ENCODE data around the gene SKAP2. TPM values are rescaled to one million over a fixed set of nuclear protein-coding genes. Genes with fewer than 3 reads are reported as not detected.

Gene SKAP2
- total and polyA plus RNA-seq, 10 of the 15 experiments (the other 5 are each of a cell fraction or from before 2014, with no cell fraction given): 10.9 to 40.6 (median 23.5) TPM

DNA sequence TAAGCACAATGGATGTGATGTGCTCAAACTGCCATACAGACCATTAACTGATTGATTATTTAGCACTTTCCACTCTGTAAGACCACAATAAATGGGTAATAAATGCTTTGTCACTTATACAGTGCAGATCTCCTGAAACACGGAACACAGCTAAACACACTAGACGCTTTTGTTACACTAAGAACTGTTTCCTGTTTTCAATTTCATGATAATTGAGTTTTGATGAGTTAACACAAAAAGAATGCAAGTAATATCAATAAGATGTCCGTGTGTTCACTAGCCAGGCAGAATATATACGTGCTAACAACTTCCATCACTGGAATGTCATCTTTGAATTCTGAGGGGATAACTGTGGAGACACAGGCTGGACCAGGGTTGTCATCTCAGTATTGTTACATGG is 178.8 kb downstream of the SKAP2 start:
- no peaks in the 10 kb centered on the region for H3K36me3 ChIP-seq (ENCODE audit: control insufficient read depth in 2 of 2, insufficient read depth in 2 of 2, low read length in 1 of 2)
- H3K9me3 ChIP-seq (replicated peaks; ENCODE audit: control insufficient read depth, insufficient read depth, low read length): no peaks in the 10 kb centered on the region
- FAIRE-seq: no peak
- no peak overlapping the region for H2AFZ ChIP-seq (ENCODE audit: control insufficient read depth, low read depth, low read length)
- POLR2A ChIA-PET: no interaction called here
- H3K9ac ChIP-seq (ENCODE audit: control insufficient read depth, insufficient read depth, low read length): no peak overlapping the region
- RAD21 ChIA-PET (ENCODE audit: unreplicated experiment): no interaction called here
- SMC1A ChIA-PET (ENCODE audit: uncharacterized antibody, unreplicated experiment): interaction anchor here (0.6 kb wide), 1 partner anchor 434 kb away, joined by 3 read pairs; no protein-coding TSS in a partner anchor
- peaks cover 14% of the 10 kb centered on the region; the same call in 1 of the 2 replicates for H3K4me1 ChIP-seq (ENCODE audit: control insufficient read depth, insufficient read depth, low read length)
- in situ Hi-C loops (cut with MboI) (no loop called here), intact Hi-C loops (cut with micrococcal nuclease; ENCODE audit: unreplicated experiment) (loop anchor here (2.0 kb wide), 1 partner anchor 475 kb away; no protein-coding TSS in a partner anchor)
- H3K27me3 ChIP-seq (replicated peaks in 1 of 2; ENCODE audit: control insufficient read depth in 2 of 2, insufficient read depth in 2 of 2, low read length in 1 of 2): no peaks in the 10 kb centered on the region
- CTCF ChIA-PET: no interaction called here
- H3K79me2 ChIP-seq (ENCODE audit: control insufficient read depth, insufficient read depth, low read length): no peaks in the 10 kb centered on the region
- BruUV-seq (replicated peaks): no TSS peak
- no peak overlapping the region for H3K4me3 ChIP-seq
- no peak for ATAC-seq
- DNase-seq (ENCODE audit: low read depth, low spot score): no peak
- 48% methylated on average over 4 of the region's 4 CpGs for WGBS (ENCODE audit: insufficient coverage, insufficient replicate concordance, low lambda C conversion rate, missing lambda C conversion rate)
- no peak overlapping the region for H3K4me2 ChIP-seq (ENCODE audit: control insufficient read depth, insufficient read depth)
- H4K20me1 ChIP-seq (ENCODE audit: control insufficient read depth, insufficient read depth): no peaks in the 10 kb centered on the region
- H3K27ac ChIP-seq (ENCODE audit: control insufficient read depth, insufficient read depth): no peak overlapping the region
- TF ChIP-seq FOXM1 (IDR thresholded peaks at IDR 0.05; ENCODE audit: low read depth, low read length) (no peak), CREB1 (IDR thresholded peaks at IDR 0.05; ENCODE audit: low read depth) (no peak), MYB (IDR thresholded peaks at IDR 0.05; ENCODE audit: borderline replicate concordance, low read depth, low read length) (no peak), MEF2A (IDR thresholded peaks at IDR 0.05; ENCODE audit: insufficient read depth, low read depth, low read length) (no peak), YY1 (IDR thresholded peaks at IDR 0.05; ENCODE audit: low read depth, low read length) (no peak), TCF12 (IDR thresholded peaks at IDR 0.05; ENCODE audit: low read depth, low read length) (no peak), KLF5 (IDR thresholded peaks at IDR 0.05; ENCODE audit: partially characterized antibody) (no peak), NFYA (IDR thresholded peaks at IDR 0.05; ENCODE audit: borderline replicate concordance, low read depth, low read length) (no peak), SREBF2 (IDR thresholded peaks at IDR 0.05; ENCODE audit: low read length) (no peak), HDAC6 (IDR thresholded peaks at IDR 0.05; ENCODE audit: unreplicated experiment) (no peak)
- TF ChIP-seq, protein P1, sequence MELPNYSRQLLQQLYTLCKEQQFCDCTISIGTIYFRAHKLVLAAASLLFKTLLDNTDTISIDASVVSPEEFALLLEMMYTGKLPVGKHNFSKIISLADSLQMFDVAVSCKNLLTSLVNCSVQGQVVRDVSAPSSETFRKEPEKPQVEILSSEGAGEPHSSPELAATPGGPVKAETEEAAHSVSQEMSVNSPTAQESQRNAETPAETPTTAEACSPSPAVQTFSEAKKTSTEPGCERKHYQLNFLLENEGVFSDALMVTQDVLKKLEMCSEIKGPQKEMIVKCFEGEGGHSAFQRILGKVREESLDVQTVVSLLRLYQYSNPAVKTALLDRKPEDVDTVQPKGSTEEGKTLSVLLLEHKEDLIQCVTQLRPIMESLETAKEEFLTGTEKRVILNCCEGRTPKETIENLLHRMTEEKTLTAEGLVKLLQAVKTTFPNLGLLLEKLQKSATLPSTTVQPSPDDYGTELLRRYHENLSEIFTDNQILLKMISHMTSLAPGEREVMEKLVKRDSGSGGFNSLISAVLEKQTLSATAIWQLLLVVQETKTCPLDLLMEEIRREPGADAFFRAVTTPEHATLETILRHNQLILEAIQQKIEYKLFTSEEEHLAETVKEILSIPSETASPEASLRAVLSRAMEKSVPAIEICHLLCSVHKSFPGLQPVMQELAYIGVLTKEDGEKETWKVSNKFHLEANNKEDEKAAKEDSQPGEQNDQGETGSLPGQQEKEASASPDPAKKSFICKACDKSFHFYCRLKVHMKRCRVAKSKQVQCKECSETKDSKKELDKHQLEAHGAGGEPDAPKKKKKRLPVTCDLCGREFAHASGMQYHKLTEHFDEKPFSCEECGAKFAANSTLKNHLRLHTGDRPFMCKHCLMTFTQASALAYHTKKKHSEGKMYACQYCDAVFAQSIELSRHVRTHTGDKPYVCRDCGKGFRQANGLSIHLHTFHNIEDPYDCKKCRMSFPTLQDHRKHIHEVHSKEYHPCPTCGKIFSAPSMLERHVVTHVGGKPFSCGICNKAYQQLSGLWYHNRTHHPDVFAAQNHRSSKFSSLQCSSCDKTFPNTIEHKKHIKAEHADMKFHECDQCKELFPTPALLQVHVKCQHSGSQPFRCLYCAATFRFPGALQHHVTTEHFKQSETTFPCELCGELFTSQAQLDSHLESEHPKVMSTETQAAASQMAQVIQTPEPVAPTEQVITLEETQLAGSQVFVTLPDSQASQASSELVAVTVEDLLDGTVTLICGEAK (IDR thresholded peaks at IDR 0.05; ENCODE audit: borderline replicate concordance): no peak
- TF ChIP-seq, protein P2, sequence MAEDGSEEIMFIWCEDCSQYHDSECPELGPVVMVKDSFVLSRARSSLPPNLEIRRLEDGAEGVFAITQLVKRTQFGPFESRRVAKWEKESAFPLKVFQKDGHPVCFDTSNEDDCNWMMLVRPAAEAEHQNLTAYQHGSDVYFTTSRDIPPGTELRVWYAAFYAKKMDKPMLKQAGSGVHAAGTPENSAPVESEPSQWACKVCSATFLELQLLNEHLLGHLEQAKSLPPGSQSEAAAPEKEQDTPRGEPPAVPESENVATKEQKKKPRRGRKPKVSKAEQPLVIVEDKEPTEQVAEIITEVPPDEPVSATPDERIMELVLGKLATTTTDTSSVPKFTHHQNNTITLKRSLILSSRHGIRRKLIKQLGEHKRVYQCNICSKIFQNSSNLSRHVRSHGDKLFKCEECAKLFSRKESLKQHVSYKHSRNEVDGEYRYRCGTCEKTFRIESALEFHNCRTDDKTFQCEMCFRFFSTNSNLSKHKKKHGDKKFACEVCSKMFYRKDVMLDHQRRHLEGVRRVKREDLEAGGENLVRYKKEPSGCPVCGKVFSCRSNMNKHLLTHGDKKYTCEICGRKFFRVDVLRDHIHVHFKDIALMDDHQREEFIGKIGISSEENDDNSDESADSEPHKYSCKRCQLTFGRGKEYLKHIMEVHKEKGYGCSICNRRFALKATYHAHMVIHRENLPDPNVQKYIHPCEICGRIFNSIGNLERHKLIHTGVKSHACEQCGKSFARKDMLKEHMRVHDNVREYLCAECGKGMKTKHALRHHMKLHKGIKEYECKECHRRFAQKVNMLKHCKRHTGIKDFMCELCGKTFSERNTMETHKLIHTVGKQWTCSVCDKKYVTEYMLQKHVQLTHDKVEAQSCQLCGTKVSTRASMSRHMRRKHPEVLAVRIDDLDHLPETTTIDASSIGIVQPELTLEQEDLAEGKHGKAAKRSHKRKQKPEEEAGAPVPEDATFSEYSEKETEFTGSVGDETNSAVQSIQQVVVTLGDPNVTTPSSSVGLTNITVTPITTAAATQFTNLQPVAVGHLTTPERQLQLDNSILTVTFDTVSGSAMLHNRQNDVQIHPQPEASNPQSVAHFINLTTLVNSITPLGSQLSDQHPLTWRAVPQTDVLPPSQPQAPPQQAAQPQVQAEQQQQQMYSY (CRISPR knock-in tag; IDR thresholded peaks at IDR 0.05): no peak
- TF ChIP-seq, protein P3, sequence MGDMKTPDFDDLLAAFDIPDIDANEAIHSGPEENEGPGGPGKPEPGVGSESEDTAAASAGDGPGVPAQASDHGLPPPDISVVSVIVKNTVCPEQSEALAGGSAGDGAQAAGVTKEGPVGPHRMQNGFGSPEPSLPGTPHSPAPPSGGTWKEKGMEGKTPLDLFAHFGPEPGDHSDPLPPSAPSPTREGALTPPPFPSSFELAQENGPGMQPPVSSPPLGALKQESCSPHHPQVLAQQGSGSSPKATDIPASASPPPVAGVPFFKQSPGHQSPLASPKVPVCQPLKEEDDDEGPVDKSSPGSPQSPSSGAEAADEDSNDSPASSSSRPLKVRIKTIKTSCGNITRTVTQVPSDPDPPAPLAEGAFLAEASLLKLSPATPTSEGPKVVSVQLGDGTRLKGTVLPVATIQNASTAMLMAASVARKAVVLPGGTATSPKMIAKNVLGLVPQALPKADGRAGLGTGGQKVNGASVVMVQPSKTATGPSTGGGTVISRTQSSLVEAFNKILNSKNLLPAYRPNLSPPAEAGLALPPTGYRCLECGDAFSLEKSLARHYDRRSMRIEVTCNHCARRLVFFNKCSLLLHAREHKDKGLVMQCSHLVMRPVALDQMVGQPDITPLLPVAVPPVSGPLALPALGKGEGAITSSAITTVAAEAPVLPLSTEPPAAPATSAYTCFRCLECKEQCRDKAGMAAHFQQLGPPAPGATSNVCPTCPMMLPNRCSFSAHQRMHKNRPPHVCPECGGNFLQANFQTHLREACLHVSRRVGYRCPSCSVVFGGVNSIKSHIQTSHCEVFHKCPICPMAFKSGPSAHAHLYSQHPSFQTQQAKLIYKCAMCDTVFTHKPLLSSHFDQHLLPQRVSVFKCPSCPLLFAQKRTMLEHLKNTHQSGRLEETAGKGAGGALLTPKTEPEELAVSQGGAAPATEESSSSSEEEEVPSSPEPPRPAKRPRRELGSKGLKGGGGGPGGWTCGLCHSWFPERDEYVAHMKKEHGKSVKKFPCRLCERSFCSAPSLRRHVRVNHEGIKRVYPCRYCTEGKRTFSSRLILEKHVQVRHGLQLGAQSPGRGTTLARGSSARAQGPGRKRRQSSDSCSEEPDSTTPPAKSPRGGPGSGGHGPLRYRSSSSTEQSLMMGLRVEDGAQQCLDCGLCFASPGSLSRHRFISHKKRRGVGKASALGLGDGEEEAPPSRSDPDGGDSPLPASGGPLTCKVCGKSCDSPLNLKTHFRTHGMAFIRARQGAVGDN (IDR thresholded peaks at IDR 0.05): no peak

Measured in GM12878 (cell line).